ENCODE results near the gene BPIFB2. TPM values are rescaled to one million over a fixed set of nuclear protein-coding genes. Genes with fewer than 3 reads are reported as not detected.
"Not testable (repeated sequence)": the region's sequence is repeated elsewhere in the genome, so short reads cannot be mapped to it uniquely, and the experiment has no call there.

BPIFB2 gene
- total RNA-seq, 1 donor from 2014 or later, result not detected

- Mint-ChIP-seq H3K4me1 (peaks cover 31% of the 10 kb centered on the region), H3K27ac (ENCODE audit: unreplicated experiment) (no peak overlapping the region), H3K4me3 (no peak overlapping the region), H3K27me3 (ENCODE audit: low read depth) (no peaks in the 10 kb centered on the region), H3K9me3 (no peaks in the 10 kb centered on the region), H3K36me3 (ENCODE audit: low read depth) (no peaks in the 10 kb centered on the region)
- TF ChIP-seq CTCF (conservative IDR thresholded peaks at IDR 0.05), result no peak
- DNase-seq (ENCODE audit: low read depth, low spot score), result no peak
Observed at GRCh38 chr20:32973077-32973717, 34.3 kb upstream of the BPIFB2 start.

GRCh38 chr20:32974204-32975064, 33.1 kb upstream of the BPIFB2 start:
- not testable (repeated sequence) for H3K27me3 Mint-ChIP-seq (ENCODE audit: low read depth); H3K36me3 Mint-ChIP-seq (ENCODE audit: low read depth); H3K9me3 Mint-ChIP-seq; H3K4me3 Mint-ChIP-seq; DNase-seq (ENCODE audit: low read depth, low spot score)
- H3K4me1 Mint-ChIP-seq, result peaks cover 34% of the 10 kb centered on the region
- H3K27ac Mint-ChIP-seq (ENCODE audit: unreplicated experiment), result peak overlapping the region; percentile 60

- H3K4me3 Mint-ChIP-seq; H3K27me3 Mint-ChIP-seq (ENCODE audit: low read depth); DNase-seq (ENCODE audit: low read depth, low spot score); H3K9me3 Mint-ChIP-seq; H3K36me3 Mint-ChIP-seq (ENCODE audit: low read depth): not testable (repeated sequence)
- Mint-ChIP-seq H3K4me1 (peaks cover 40% of the 10 kb centered on the region), H3K27ac (ENCODE audit: unreplicated experiment) (peak overlapping the region; percentile 60)
Observed at GRCh38 chr20:32975121-32975520, 32.4 kb upstream of the BPIFB2 start.

GRCh38 chr20:32975698-32976674, 31.5 kb upstream of the BPIFB2 start:
- H3K27me3 Mint-ChIP-seq (ENCODE audit: low read depth), result no peaks in the 10 kb centered on the region
- no peaks in the 10 kb centered on the region for H3K9me3 Mint-ChIP-seq
- H3K4me1 Mint-ChIP-seq, result peaks cover 49% of the 10 kb centered on the region
- no peak for TF ChIP-seq CTCF (conservative IDR thresholded peaks at IDR 0.05)
- DNase-seq (ENCODE audit: low read depth, low spot score), result no peak
- peak overlapping the region; percentile 66 for H3K27ac Mint-ChIP-seq (ENCODE audit: unreplicated experiment)
- no peak overlapping the region for H3K4me3 Mint-ChIP-seq
- H3K36me3 Mint-ChIP-seq (ENCODE audit: low read depth), result no peaks in the 10 kb centered on the region

GRCh38 chr20:32976746-32977145, 30.8 kb upstream of the BPIFB2 start:
- no peak overlapping the region for H3K4me3 Mint-ChIP-seq
- H3K27me3 Mint-ChIP-seq (ENCODE audit: low read depth), result no peaks in the 10 kb centered on the region
- DNase-seq (ENCODE audit: low read depth, low spot score), result no peak
- H3K27ac Mint-ChIP-seq (ENCODE audit: unreplicated experiment), result no peak overlapping the region
- peaks cover 54% of the 10 kb centered on the region for H3K4me1 Mint-ChIP-seq
- no peaks in the 10 kb centered on the region for H3K9me3 Mint-ChIP-seq
- no peaks in the 10 kb centered on the region for H3K36me3 Mint-ChIP-seq (ENCODE audit: low read depth)
- TF ChIP-seq CTCF (conservative IDR thresholded peaks at IDR 0.05), result no peak

GRCh38 chr20:32977281-32978008, 30.1 kb upstream of the BPIFB2 start:
- no peak for TF ChIP-seq CTCF (conservative IDR thresholded peaks at IDR 0.05)
- Mint-ChIP-seq H3K36me3 (ENCODE audit: low read depth) (no peaks in the 10 kb centered on the region), H3K27me3 (ENCODE audit: low read depth) (no peaks in the 10 kb centered on the region), H3K9me3 (no peaks in the 10 kb centered on the region), H3K4me3 (no peak overlapping the region), H3K27ac (ENCODE audit: unreplicated experiment) (no peak overlapping the region), H3K4me1 (peaks cover 59% of the 10 kb centered on the region)
- DNase-seq (ENCODE audit: low read depth, low spot score), result no peak

Data from neural crest cell (in vitro differentiated cells).